ENCODE data around the gene PLCH2. TPM values are rescaled to one million over a fixed set of nuclear protein-coding genes. Genes with fewer than 3 reads are reported as not detected.

The PLCH2 gene
- total and polyA plus RNA-seq, 9 of the 15 experiments (the other 6 are each of a cell fraction or from before 2014, with no cell fraction given): 0.16 TPM; not detected in 8

GRCh38 chr1:2545754-2546514 lies 69.8 kb downstream of the PLCH2 start (continued):
- TF ChIP-seq SNIP1 (IDR thresholded peaks at IDR 0.05; ENCODE audit: low read depth) (no peak), ASH1L (IDR thresholded peaks at IDR 0.05; ENCODE audit: borderline replicate concordance, low read depth, partially characterized antibody) (no peak), ZNF507 (tag; conservative IDR thresholded peaks at IDR 0.05) (no peak), ETV6 (IDR thresholded peaks at IDR 0.05; ENCODE audit: borderline replicate concordance in 1 of 2, low read depth in 2 of 2, low read length in 1 of 2) (no peak), ETV6 (CRISPR knock-in tag; IDR thresholded peaks at IDR 0.05; ENCODE audit: borderline replicate concordance) (no peak), ZFP36 (IDR thresholded peaks at IDR 0.05; ENCODE audit: low read depth, low read length, partially characterized antibody) (peak; percentile 97), MBD2 (IDR thresholded peaks at IDR 0.05; ENCODE audit: borderline replicate concordance, low read depth) (no peak; the same call in 1 of the 2 replicates), KDM2B (CRISPR knock-in tag; IDR thresholded peaks at IDR 0.05) (no peak), HNRNPL (IDR thresholded peaks at IDR 0.05; ENCODE audit: low read depth, low read length) (no peak), ATF7 (IDR thresholded peaks at IDR 0.05) (peak; percentile 32; the same call in 1 of the 2 replicates), SFPQ (IDR thresholded peaks at IDR 0.05; ENCODE audit: low read depth, low read length) (no peak), GMEB1 (CRISPR knock-in tag; IDR thresholded peaks at IDR 0.05) (0 out of 2 replicates have a peak, but pooled peaks have one; percentile 11), DEAF1 (CRISPR knock-in tag; IDR thresholded peaks at IDR 0.05) (no peak), L3MBTL2 (IDR thresholded peaks at IDR 0.05) (peak; percentile 87), PATZ1 (CRISPR knock-in tag; IDR thresholded peaks at IDR 0.05; ENCODE audit: borderline replicate concordance) (no peak), HDAC2 (IDR thresholded peaks at IDR 0.05) (no peak), JUNB (CRISPR knock-in tag; conservative IDR thresholded peaks at IDR 0.05) (no peak)
- TF ChIP-seq, protein P1, sequence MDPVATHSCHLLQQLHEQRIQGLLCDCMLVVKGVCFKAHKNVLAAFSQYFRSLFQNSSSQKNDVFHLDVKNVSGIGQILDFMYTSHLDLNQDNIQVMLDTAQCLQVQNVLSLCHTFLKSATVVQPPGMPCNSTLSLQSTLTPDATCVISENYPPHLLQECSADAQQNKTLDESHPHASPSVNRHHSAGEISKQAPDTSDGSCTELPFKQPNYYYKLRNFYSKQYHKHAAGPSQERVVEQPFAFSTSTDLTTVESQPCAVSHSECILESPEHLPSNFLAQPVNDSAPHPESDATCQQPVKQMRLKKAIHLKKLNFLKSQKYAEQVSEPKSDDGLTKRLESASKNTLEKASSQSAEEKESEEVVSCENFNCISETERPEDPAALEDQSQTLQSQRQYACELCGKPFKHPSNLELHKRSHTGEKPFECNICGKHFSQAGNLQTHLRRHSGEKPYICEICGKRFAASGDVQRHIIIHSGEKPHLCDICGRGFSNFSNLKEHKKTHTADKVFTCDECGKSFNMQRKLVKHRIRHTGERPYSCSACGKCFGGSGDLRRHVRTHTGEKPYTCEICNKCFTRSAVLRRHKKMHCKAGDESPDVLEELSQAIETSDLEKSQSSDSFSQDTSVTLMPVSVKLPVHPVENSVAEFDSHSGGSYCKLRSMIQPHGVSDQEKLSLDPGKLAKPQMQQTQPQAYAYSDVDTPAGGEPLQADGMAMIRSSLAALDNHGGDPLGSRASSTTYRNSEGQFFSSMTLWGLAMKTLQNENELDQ (CRISPR knock-in tag; IDR thresholded peaks at IDR 0.05; ENCODE audit: borderline replicate concordance): no peak
